Fibroblast of villous mesenchyme (primary cell): ENCODE results near the gene ARHGEF37. TPM values are rescaled to one million over a fixed set of nuclear protein-coding genes. Genes with fewer than 3 reads are reported as not detected.

ENCODE experiments used
- DNase-seq: peaks from one replicate; pipeline ENCODE4 v3.0.0-alpha.2; 2010; ENCODE audit warnings: low read depth
- H3K4me3 ChIP-seq: 2 replicates; pipeline ENCODE4 v1.5.1; 2011; ENCODE audit warnings: low read depth, mild to moderate bottlenecking, low read length
- total RNA-seq: library from RNA; depleted of rRNA; stranded (reverse); fragments of >200 nt; gene quantifications from 2 replicates; pipeline ENCODE4 v1.2.3, GENCODE V29; 2012
- TF ChIP-seq, protein P1 (sequence below): IDR thresholded peaks from 2 replicates; pipeline ENCODE4 v1.5.1; 2012; ENCODE audit warnings: low read depth, mild to moderate bottlenecking, low read length; ENCODE audit not compliant: insufficient read depth

ARHGEF37 gene
- total RNA-seq, 1 donor: 0.43 TPM

DNA sequence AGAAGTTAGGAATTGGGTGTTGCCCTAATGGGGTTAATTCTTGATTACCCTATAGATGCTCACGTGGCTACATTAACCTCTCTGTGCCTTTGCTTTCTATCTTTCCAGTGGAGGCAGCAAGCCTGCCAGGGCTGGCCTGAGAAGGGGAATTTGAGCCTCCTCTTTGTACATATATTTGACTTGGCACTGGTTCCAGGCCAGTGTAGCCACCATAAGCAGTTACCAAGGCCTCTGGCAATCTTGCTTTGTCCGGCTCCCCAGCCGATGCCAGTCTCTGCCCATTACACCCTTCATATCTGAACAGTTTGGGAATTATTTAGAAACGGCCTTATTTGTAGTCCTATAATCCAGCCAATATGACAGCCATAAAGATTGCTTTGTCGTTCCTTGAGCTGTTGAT is 90.2 kb downstream of the ARHGEF37 start:
- H3K4me3 ChIP-seq: no peak overlapping the region
- TF ChIP-seq, protein P1, sequence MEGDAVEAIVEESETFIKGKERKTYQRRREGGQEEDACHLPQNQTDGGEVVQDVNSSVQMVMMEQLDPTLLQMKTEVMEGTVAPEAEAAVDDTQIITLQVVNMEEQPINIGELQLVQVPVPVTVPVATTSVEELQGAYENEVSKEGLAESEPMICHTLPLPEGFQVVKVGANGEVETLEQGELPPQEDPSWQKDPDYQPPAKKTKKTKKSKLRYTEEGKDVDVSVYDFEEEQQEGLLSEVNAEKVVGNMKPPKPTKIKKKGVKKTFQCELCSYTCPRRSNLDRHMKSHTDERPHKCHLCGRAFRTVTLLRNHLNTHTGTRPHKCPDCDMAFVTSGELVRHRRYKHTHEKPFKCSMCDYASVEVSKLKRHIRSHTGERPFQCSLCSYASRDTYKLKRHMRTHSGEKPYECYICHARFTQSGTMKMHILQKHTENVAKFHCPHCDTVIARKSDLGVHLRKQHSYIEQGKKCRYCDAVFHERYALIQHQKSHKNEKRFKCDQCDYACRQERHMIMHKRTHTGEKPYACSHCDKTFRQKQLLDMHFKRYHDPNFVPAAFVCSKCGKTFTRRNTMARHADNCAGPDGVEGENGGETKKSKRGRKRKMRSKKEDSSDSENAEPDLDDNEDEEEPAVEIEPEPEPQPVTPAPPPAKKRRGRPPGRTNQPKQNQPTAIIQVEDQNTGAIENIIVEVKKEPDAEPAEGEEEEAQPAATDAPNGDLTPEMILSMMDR: no peak
- no peak for DNase-seq

DNA sequence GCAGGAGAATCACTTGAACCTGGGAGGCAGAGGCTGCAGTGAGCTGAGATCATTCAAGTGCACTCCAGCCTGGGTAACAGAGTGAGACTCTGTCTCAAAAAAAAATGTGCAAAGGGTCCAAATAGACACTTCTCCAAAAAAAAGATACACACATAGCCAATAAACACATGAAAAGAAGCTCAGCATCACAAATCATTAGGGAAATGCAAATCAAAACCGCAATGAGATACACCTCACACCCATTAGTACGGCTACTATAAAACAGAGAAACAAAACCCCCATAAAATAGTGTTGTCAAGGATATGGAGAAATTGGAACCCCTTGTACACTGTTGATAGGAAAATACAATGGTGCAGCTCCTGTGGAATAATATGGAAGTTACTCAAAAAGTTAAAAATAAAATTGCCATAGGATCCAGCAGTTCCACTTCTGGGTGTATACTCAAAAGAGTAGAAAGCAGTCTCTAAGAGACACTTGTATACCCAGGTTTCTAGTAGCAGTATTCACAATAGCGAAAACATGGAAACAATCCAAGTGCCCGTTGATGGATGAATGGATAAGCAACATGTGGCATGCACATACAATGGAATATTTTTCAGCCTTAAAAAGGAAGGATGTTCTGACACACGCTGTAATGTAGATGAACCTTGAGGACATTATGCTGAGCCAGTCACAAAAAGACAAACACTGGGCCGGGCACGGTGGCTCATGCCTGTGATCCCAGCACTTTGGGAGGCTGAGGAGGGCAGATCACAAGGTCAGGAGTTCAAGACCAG is 91.6 kb downstream of the ARHGEF37 start:
- TF ChIP-seq, protein P1: no peak
- no peak overlapping the region for H3K4me3 ChIP-seq
- DNase-seq: no peak

DNA sequence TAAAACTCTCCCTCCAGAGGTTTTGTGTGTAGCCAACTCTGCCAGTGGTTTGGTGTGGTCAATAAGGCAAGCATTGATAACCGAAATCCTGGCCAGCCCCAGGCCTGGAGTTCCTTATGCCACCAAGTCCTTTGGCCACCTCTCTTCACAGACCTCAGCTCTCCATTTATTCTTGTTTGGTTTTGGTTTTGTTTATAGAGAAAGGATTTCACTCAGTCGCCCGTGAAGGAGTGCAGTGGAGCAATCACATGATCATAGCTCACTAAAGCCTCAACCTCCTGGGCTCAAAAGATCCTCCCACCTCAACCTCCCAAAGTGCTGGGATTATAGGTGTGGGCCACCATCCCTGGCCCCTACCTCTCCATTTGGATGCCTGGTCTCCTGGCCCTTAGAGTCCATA is 93.4 kb downstream of the ARHGEF37 start:
- no peak for DNase-seq
- TF ChIP-seq, protein P1: no peak
- no peak overlapping the region for H3K4me3 ChIP-seq

DNA sequence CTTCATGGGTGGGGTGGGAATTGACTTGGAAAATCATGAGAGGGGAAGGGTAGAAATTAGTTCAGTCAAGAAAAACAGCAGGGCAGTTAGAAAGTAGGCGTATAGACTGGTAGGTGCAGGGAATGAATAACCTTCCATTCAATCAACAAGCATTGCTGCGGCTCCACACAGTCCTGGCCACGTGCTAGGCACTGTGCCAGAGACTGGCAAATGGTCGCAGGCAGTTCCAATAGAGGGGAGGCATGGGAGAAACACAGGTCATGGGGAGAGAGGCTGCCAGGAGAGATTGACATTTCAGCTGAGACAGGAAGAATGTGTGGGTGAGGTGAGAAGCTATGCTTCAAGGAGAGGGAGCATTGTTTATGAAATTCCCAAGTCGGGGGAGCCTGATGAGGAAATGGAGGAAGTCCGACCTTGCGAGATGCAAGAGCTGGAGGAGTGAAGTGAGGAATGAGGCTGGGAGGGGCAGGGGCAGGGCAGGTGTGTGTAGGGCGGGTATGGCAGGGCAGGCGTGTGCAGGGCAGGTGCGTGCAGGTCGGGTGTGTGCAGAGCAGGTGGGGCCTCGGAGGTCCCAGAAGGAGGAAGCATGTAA is 94.4 kb downstream of the ARHGEF37 start:
- TF ChIP-seq, protein P1: no peak
- DNase-seq: no peak

DNA sequence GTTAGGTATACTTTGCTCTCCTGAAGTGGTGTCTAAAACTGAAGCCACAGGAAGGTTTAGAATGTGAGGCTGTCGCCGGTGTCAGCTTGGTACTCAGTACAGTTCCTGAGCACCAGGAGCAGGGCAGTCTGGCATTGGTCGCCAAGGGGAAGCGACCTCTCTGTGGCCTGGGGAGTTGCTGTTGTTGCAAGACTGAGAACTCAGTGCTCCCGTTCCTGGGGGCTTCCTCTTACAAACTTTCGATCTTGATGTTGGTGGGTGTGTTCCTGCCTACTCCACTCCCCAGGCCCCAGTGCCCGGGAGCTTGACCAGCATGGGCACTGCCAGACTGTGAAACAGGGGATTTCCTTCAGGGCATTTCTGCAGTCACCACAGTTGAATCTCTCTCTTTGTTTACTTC is 96.4 kb downstream of the ARHGEF37 start:
- H3K4me3 ChIP-seq: no peak overlapping the region
- TF ChIP-seq, protein P1: no peak
- no peak for DNase-seq

More for the DNA sequence above, 94.4 kb downstream of the ARHGEF37 start:
- no peak overlapping the region for H3K4me3 ChIP-seq

DNA sequence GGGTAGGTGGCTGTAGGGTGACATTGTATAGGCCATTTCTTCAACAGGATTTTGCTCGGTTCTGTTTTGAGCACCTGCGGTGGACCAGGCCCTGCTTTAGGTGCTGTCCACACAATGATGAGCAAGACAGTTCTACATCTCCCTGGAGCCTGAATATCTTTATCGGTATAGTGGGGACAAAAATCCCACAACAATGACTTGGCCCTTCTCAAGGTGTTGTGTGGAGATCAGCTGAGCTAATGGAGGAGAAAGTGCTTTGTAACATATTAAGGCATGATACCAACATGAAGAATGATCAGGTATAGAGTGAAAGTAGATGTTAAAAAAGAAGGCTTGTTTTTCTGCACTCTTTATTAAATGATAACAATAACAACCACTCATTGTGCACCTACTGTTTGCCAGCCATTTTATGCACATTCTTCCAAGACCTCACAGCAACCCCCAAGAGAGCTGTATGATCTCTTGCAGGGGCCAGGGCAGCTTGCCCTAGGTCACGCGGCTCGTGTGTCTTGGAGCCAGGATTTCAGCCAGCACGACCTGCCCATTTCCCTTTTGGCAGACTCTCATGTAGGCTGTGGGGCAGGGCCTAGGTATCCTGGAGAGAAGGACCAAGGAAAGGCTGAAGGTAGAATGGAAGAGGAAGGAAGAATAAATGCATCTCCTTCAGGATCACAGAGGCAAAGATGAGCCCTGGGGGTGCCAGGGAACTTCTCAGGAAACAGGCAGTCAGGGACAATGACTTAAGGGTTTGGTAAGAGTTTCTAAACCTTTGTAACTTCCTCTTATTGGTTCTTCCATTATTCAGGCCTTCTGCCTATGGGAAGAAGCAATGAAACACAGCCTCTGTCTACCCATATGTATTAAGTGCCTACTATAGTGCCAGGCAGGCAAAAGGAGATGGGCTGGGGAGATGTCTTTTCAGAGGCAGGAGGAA is 98.8 kb downstream of the ARHGEF37 start:
- no peak for DNase-seq
- H3K4me3 ChIP-seq: no peak overlapping the region
- TF ChIP-seq, protein P1: no peak
